Fibroblast of mammary gland (primary cell): ENCODE results near the gene PXT1.

ENCODE experiments used
- DNase-seq: peaks from one replicate; pipeline ENCODE4 v3.0.0-alpha.2; 2010; ENCODE audit warnings: low read depth
- H3K4me3 ChIP-seq: 2 replicates; pipeline ENCODE4 v1.5.1; 2011; ENCODE audit warnings: low read depth, mild to moderate bottlenecking, low read length, moderate library complexity; ENCODE audit not compliant: control insufficient read depth
- TF ChIP-seq, protein P1 (sequence below): conservative IDR thresholded peaks from 2 replicates; pipeline ENCODE4 v1.5.1; 2011; ENCODE audit warnings: low read depth, low read length, inconsistent platforms; ENCODE audit not compliant: control insufficient read depth, insufficient read depth

Gene PXT1

DNA sequence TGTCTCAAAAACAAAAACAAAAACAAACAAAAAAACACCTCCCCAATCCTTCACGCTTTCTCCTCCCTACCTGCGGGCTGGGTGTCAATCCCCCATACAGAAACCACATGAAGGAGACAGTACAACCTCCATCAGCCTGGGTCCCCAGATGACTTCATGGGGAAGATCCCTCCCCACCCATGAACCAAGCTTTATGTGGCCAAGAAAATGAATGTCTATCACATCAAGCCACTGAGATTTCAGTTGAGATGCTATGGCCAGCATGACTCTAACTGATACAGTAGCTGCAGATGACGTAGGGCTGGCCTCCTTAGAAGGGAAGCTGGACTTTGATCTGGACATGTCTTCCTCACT lies 84.8 kb downstream of the PXT1 start:
- H3K4me3 ChIP-seq, result no peak overlapping the region
- DNase-seq, result no peak
- TF ChIP-seq, protein P1, sequence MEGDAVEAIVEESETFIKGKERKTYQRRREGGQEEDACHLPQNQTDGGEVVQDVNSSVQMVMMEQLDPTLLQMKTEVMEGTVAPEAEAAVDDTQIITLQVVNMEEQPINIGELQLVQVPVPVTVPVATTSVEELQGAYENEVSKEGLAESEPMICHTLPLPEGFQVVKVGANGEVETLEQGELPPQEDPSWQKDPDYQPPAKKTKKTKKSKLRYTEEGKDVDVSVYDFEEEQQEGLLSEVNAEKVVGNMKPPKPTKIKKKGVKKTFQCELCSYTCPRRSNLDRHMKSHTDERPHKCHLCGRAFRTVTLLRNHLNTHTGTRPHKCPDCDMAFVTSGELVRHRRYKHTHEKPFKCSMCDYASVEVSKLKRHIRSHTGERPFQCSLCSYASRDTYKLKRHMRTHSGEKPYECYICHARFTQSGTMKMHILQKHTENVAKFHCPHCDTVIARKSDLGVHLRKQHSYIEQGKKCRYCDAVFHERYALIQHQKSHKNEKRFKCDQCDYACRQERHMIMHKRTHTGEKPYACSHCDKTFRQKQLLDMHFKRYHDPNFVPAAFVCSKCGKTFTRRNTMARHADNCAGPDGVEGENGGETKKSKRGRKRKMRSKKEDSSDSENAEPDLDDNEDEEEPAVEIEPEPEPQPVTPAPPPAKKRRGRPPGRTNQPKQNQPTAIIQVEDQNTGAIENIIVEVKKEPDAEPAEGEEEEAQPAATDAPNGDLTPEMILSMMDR, result no peak

- TF ChIP-seq, protein P1, result no peak
- H3K4me3 ChIP-seq, result no peak overlapping the region
- DNase-seq, result no peak
These were observed 86.8 kb downstream of the PXT1 start for GRCh38 chr6:36355819-36356218.

GRCh38 chr6:36353411-36353915 lies 89.2 kb downstream of the PXT1 start:
- TF ChIP-seq, protein P1, result no peak
- peak; percentile 86 for DNase-seq

GRCh38 chr6:36352477-36353157 lies 90.0 kb downstream of the PXT1 start:
- DNase-seq, result no peak
- H3K4me3 ChIP-seq, result no peak overlapping the region
- TF ChIP-seq, protein P1, result no peak

More at GRCh38 chr6:36353411-36353915, 89.2 kb downstream of the PXT1 start:
- H3K4me3 ChIP-seq, result no peak overlapping the region

DNA sequence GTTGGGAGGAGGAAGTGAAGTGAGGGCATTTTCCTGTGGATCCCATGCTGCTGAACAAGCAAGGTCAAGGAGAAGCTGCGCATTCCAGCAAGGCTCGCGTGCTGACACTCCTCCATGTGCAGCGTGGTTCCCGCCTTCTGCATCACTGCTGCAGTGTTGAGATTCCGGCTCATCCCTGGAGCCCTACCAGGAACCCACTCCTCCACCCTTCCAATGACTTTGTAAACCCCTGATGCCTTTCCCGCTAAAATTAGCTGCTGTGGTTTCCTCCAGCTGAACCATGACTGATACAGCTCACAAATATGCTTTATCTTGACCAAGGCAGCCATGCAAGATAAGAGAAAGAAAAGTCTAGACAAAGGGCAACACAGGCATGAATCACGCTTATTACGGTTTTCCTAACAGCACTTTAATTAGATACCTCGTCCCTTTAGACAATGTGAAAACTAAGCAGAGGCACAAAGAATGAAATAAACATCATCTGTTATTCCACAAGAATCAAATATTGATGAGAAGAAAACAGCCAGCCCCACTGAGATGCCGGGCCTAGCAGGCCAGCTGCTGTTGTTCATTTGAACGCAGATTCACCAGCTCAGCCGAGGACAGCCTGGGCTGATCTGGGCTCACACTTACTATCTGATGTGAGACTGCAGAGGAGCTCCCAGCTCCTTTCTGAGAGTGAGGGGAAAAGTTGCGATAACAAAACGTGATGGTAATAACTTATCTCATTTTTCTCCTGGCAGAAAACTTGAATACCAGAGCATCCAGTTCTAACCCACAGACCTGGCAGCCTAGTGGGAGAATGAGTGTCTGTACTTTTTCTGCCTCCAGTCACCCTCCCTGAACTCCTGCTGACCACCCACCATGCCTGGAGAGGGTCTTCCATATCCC lies 91.7 kb downstream of the PXT1 start:
- no peak overlapping the region for H3K4me3 ChIP-seq
- DNase-seq, result peak; percentile 69
- TF ChIP-seq, protein P1, result no peak

DNA sequence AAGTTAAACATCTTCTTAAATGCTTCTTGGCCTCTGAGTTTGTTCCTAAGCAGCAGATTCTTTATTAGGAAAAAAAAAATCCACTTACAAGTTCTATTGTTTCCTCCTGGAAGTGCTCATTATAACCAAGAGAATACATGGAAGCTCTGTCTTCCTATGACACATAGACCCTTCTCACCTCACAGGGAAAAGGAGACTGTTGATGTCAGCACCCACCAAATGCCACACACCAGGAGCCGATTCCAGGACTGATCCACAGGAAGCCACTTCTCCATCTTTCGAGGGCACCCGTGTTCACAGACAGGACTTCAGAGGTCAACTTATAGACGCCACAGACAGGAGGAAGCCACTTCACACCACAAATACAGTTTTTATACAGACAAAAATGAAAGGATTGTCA lies 92.6 kb downstream of the PXT1 start:
- no peak for DNase-seq
- H3K4me3 ChIP-seq, result no peak overlapping the region
- TF ChIP-seq, protein P1, result no peak
